ENCODE data around the gene IQCH.
"Not testable (repeated sequence)": the region's sequence is repeated elsewhere in the genome, so short reads cannot be mapped to it uniquely, and the experiment has no call there.

- TF ChIP-seq EZH2 (IDR thresholded peaks at IDR 0.05; ENCODE audit: low read length); CTCF (optimal IDR thresholded peaks at IDR 0.05 in 1 of 3, IDR thresholded peaks at IDR 0.05 in 1 of 3, conservative IDR thresholded peaks at IDR 0.05 in 1 of 3; ENCODE audit: extremely low read depth in 1 of 3, insufficient read depth in 2 of 3, low read length in 3 of 3): not testable (repeated sequence)
These were observed 8.0 kb upstream of the IQCH start for GRCh38 chr15:67246606-67247005.
